HG02852 (cell line): Measurements from ENCODE around the gene CDK17.

Experiments used
- ATAC-seq: cut with Tn5 transposase; IDR thresholded peaks from one replicate; pipeline ENCODE4 v1.9.1; 2021; ENCODE audit warnings: mild to moderate bottlenecking, moderate library complexity; ENCODE audit not compliant: unreplicated experiment

The CDK17 gene

GRCh38 chr12:96271469-96272199, 128.6 kb downstream of the CDK17 start:
- no peak for ATAC-seq

- no peak for ATAC-seq
Observed at GRCh38 chr12:96266238-96266637, 134.0 kb downstream of the CDK17 start.

- no peak for ATAC-seq
Observed at GRCh38 chr12:96265836-96266235, 134.4 kb downstream of the CDK17 start.

- ATAC-seq: no peak
Observed at GRCh38 chr12:96265400-96265799, 134.8 kb downstream of the CDK17 start.

- ATAC-seq: no peak
Observed at GRCh38 chr12:96263449-96263902, 136.8 kb downstream of the CDK17 start.

- no peak for ATAC-seq
Observed at GRCh38 chr12:96261557-96261956, 138.7 kb downstream of the CDK17 start.

GRCh38 chr12:96260644-96261043, 139.6 kb downstream of the CDK17 start:
- ATAC-seq: no peak

- ATAC-seq: no peak
Observed at GRCh38 chr12:96260231-96260630, 140.0 kb downstream of the CDK17 start.

GRCh38 chr12:96258104-96258961, 141.9 kb downstream of the CDK17 start:
- no peak for ATAC-seq

GRCh38 chr12:96257550-96258103, 142.6 kb downstream of the CDK17 start:
- ATAC-seq: no peak

GRCh38 chr12:96256672-96257361, 143.4 kb downstream of the CDK17 start:
- no peak for ATAC-seq

GRCh38 chr12:96255077-96255476, 145.2 kb downstream of the CDK17 start:
- no peak for ATAC-seq

GRCh38 chr12:96250119-96250685, 150.0 kb downstream of the CDK17 start:
- no peak for ATAC-seq

GRCh38 chr12:96249196-96250118, 150.8 kb downstream of the CDK17 start:
- no peak for ATAC-seq

GRCh38 chr12:96248136-96248931, 151.9 kb downstream of the CDK17 start:
- ATAC-seq: no peak

GRCh38 chr12:96247563-96247962, 152.7 kb downstream of the CDK17 start:
- no peak for ATAC-seq

- ATAC-seq: no peak
Observed at GRCh38 chr12:96246926-96247505, 153.2 kb downstream of the CDK17 start.

GRCh38 chr12:96244826-96245225, 155.4 kb downstream of the CDK17 start:
- no peak for ATAC-seq

GRCh38 chr12:96242597-96242996, 157.6 kb downstream of the CDK17 start:
- no peak for ATAC-seq
